Liver (tissue), 3 donors: ENCODE measurements around the gene PLEKHA5.

ENCODE experiments used
- ATF3 ChIP-seq: IDR thresholded peaks from 2 replicates; pipeline ENCODE4 v1.6.1; 2016; ENCODE audit warnings: antibody characterized with exemption
- FOXA1 ChIP-seq: IDR thresholded peaks from 2 replicates; pipeline ENCODE4 v1.6.1; 2016; ENCODE audit warnings: antibody characterized with exemption
- HNF4G ChIP-seq: IDR thresholded peaks from 2 replicates; pipeline ENCODE4 v1.6.1; 2016; ENCODE audit warnings: antibody characterized with exemption
- RAD21 ChIP-seq, 2 donors: IDR thresholded peaks; 2 replicates each; pipeline ENCODE4 v1.6.1; 2016; ENCODE audit warnings: antibody characterized with exemption in 2 of 2, mild to moderate bottlenecking in 2 of 2
- REST ChIP-seq: IDR thresholded peaks from 2 replicates; pipeline ENCODE4 v1.6.1; 2016; ENCODE audit warnings: antibody characterized with exemption, mild to moderate bottlenecking
- RXRA ChIP-seq, 2 donors: IDR thresholded peaks; 2 replicates each; pipeline ENCODE4 v1.6.1; 2017 to 2018; ENCODE audit warnings: antibody characterized with exemption in 2 of 2, mild to moderate bottlenecking in 1 of 2
- SP1 ChIP-seq: IDR thresholded peaks from 2 replicates; pipeline ENCODE4 v1.6.1; 2018; ENCODE audit warnings: antibody characterized with exemption, mild to moderate bottlenecking
- TAF1 ChIP-seq: conservative IDR thresholded peaks from 2 replicates; pipeline ENCODE4 v1.6.1; 2016; ENCODE audit warnings: antibody characterized with exemption, mild to moderate bottlenecking
- TF ChIP-seq, protein P1 (sequence below): fragments of 150-350 bp; IDR thresholded peaks from 2 replicates; pipeline ENCODE4 v1.5.1; 2017; ENCODE audit warnings: improper control_type of control experiment, low read depth, low read length; ENCODE audit not compliant: missing input control
- TF ChIP-seq, protein P2 (sequence below): IDR thresholded peaks from 2 replicates; pipeline ENCODE4 v1.6.1; 2016; ENCODE audit warnings: antibody characterized with exemption
- TF ChIP-seq, protein P3 (sequence below): IDR thresholded peaks from 2 replicates; pipeline ENCODE4 v1.6.1; 2016; ENCODE audit warnings: antibody characterized with exemption
- donor health status: healthy.
- donor health status: healthy.

GRCh38 chr12:19168644-19169043 lies 39.1 kb downstream of the PLEKHA5 start:
- TF ChIP-seq TAF1 (no peak), HNF4G (no peak), SP1 (no peak), RAD21 (IDR thresholded peaks at IDR 0.05) (no peak), RXRA (IDR thresholded peaks at IDR 0.05) (no peak), ATF3 (no peak), REST (no peak), FOXA1 (no peak)
- TF ChIP-seq, protein P1, sequence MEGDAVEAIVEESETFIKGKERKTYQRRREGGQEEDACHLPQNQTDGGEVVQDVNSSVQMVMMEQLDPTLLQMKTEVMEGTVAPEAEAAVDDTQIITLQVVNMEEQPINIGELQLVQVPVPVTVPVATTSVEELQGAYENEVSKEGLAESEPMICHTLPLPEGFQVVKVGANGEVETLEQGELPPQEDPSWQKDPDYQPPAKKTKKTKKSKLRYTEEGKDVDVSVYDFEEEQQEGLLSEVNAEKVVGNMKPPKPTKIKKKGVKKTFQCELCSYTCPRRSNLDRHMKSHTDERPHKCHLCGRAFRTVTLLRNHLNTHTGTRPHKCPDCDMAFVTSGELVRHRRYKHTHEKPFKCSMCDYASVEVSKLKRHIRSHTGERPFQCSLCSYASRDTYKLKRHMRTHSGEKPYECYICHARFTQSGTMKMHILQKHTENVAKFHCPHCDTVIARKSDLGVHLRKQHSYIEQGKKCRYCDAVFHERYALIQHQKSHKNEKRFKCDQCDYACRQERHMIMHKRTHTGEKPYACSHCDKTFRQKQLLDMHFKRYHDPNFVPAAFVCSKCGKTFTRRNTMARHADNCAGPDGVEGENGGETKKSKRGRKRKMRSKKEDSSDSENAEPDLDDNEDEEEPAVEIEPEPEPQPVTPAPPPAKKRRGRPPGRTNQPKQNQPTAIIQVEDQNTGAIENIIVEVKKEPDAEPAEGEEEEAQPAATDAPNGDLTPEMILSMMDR: no peak
- TF ChIP-seq, protein P2, sequence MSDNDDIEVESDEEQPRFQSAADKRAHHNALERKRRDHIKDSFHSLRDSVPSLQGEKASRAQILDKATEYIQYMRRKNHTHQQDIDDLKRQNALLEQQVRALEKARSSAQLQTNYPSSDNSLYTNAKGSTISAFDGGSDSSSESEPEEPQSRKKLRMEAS: no peak
- TF ChIP-seq, protein P3, sequence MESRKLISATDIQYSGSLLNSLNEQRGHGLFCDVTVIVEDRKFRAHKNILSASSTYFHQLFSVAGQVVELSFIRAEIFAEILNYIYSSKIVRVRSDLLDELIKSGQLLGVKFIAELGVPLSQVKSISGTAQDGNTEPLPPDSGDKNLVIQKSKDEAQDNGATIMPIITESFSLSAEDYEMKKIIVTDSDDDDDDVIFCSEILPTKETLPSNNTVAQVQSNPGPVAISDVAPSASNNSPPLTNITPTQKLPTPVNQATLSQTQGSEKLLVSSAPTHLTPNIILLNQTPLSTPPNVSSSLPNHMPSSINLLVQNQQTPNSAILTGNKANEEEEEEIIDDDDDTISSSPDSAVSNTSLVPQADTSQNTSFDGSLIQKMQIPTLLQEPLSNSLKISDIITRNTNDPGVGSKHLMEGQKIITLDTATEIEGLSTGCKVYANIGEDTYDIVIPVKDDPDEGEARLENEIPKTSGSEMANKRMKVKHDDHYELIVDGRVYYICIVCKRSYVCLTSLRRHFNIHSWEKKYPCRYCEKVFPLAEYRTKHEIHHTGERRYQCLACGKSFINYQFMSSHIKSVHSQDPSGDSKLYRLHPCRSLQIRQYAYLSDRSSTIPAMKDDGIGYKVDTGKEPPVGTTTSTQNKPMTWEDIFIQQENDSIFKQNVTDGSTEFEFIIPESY: no peak
